NCI-H128 (cell line): ENCODE results near the gene KLF7.

Source experiments
- DNase-seq: peaks from one replicate; lab custom pipeline; 2025; ENCODE audit not compliant: unreplicated experiment; lab: John Stamatoyannopoulos, UW

The KLF7 gene

GRCh38 chr2:207167099-207167923, 1.6 kb upstream of the KLF7 start:
- no peak for DNase-seq

GRCh38 chr2:207166349-207167098, 776 bp upstream of the KLF7 start:
- DNase-seq: peak; percentile 19

- peak; percentile 91 for DNase-seq
Measured at GRCh38 chr2:207166039-207166348, 246 bp upstream of the KLF7 start.

GRCh38 chr2:207164006-207164831, 1.5 kb downstream of the KLF7 start:
- DNase-seq: no peak

- DNase-seq: no peak
Measured at GRCh38 chr2:207163756-207164005, 2.1 kb downstream of the KLF7 start.

- DNase-seq: no peak
Measured at GRCh38 chr2:207163053-207163755, 2.5 kb downstream of the KLF7 start.

GRCh38 chr2:207162316-207162715, 3.4 kb downstream of the KLF7 start:
- no peak for DNase-seq

- DNase-seq: no peak
Measured at GRCh38 chr2:207161247-207162123, 4.3 kb downstream of the KLF7 start.

- no peak for DNase-seq
Measured at GRCh38 chr2:207160115-207160514, 5.6 kb downstream of the KLF7 start.

GRCh38 chr2:207159002-207159401, 6.7 kb downstream of the KLF7 start:
- no peak for DNase-seq

- DNase-seq: no peak
Measured at GRCh38 chr2:207157731-207158130, 8.0 kb downstream of the KLF7 start.

- DNase-seq: no peak
Measured at GRCh38 chr2:207157162-207157481, 8.6 kb downstream of the KLF7 start.

- DNase-seq: no peak
Measured at GRCh38 chr2:207156451-207157161, 9.1 kb downstream of the KLF7 start.

GRCh38 chr2:207155516-207156444, 10.0 kb downstream of the KLF7 start:
- no peak for DNase-seq

- DNase-seq: no peak
Measured at GRCh38 chr2:207154556-207155510, 10.9 kb downstream of the KLF7 start.

GRCh38 chr2:207153266-207153975, 12.3 kb downstream of the KLF7 start:
- DNase-seq: no peak

GRCh38 chr2:207151048-207151447, 14.7 kb downstream of the KLF7 start:
- DNase-seq: no peak
